ENCODE data around the gene MAP2.

MAP2 gene

DNA sequence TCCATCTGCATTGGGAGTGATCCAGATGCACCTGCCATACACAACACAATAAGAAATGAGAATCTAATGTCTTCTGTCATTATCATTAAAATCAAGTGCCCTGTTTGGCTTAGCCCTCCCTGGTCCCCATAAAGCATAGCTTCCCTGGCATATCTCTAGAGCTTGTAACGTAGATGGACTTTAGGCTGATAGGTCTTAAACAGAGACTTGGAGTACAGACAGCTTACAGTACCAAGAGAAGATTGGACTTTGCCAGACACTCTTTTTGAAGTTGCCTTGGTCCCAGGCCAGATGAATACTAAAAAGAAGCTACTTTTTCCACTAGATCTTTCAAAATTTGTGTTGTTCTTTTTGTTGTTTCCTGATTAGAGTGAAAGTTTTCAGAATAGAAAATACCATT, 261.5 kb downstream of the MAP2 start:
- Histone ChIP-seq H3K9me3 (no peaks in the 10 kb centered on the region), H3K27me3 (no peaks in the 10 kb centered on the region), H3K4me1 (peaks cover 0 to 11% (median 5%) of the 10 kb centered on the region in 4 donors), H3K4me3 (no peak overlapping the region), H3K27ac (no peak overlapping the region), H3K36me3 (peaks cover 0 to 9% (median 0%) of the 10 kb centered on the region in 3 donors)
- TF ChIP-seq, protein P1, sequence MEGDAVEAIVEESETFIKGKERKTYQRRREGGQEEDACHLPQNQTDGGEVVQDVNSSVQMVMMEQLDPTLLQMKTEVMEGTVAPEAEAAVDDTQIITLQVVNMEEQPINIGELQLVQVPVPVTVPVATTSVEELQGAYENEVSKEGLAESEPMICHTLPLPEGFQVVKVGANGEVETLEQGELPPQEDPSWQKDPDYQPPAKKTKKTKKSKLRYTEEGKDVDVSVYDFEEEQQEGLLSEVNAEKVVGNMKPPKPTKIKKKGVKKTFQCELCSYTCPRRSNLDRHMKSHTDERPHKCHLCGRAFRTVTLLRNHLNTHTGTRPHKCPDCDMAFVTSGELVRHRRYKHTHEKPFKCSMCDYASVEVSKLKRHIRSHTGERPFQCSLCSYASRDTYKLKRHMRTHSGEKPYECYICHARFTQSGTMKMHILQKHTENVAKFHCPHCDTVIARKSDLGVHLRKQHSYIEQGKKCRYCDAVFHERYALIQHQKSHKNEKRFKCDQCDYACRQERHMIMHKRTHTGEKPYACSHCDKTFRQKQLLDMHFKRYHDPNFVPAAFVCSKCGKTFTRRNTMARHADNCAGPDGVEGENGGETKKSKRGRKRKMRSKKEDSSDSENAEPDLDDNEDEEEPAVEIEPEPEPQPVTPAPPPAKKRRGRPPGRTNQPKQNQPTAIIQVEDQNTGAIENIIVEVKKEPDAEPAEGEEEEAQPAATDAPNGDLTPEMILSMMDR (IDR thresholded peaks at IDR 0.05): no peak
- no peak for DNase-seq
- intact Hi-C loops (cut with DNase I; ENCODE audit: low total_unique reads): no loop called here

- DNase-seq: no peak
Observed at GRCh38 chr2:209685963-209686362, 262.1 kb downstream of the MAP2 start.

DNA sequence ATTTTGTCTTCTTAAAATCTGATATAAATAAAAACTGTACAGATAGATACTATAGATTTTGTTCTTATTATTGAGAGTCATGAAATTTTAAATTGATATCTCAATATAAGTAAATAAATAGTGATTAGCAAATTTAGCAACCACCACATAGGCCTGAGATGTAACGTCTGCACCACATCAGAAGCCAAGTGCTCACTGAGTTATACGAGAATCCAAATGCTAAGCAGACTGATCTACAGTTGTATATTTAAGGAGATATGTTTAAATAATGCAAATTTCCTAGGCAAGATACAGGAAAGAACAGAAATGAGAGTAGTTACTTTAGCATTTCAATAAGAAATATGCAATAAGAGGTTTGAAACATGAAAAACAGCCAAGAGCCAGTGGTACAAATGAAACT, 262.6 kb downstream of the MAP2 start:
- no peaks in the 10 kb centered on the region for H3K27me3 ChIP-seq
- H3K36me3 ChIP-seq: peaks cover 0 to 5% (median 0%) of the 10 kb centered on the region in 3 donors
- TF ChIP-seq, protein P1 (IDR thresholded peaks at IDR 0.05): no peak
- no peak for DNase-seq
- peaks cover 0 to 11% (median 5%) of the 10 kb centered on the region in 4 donors for H3K4me1 ChIP-seq
- H3K9me3 ChIP-seq: no peaks in the 10 kb centered on the region
- no peak overlapping the region for H3K27ac ChIP-seq
- intact Hi-C loops (cut with DNase I; ENCODE audit: low total_unique reads): no loop called here
- no peak overlapping the region for H3K4me3 ChIP-seq

More at GRCh38 chr2:209685963-209686362, 262.1 kb downstream of the MAP2 start:
- Histone ChIP-seq H3K9me3 (no peaks in the 10 kb centered on the region), H3K4me3 (no peak overlapping the region), H3K36me3 (peaks cover 0 to 9% (median 0%) of the 10 kb centered on the region in 3 donors), H3K4me1 (peaks cover 0 to 11% (median 5%) of the 10 kb centered on the region in 4 donors), H3K27me3 (no peaks in the 10 kb centered on the region), H3K27ac (no peak overlapping the region)
- intact Hi-C loops (cut with DNase I; ENCODE audit: low total_unique reads): no loop called here
- TF ChIP-seq, protein P1 (IDR thresholded peaks at IDR 0.05): no peak

DNA sequence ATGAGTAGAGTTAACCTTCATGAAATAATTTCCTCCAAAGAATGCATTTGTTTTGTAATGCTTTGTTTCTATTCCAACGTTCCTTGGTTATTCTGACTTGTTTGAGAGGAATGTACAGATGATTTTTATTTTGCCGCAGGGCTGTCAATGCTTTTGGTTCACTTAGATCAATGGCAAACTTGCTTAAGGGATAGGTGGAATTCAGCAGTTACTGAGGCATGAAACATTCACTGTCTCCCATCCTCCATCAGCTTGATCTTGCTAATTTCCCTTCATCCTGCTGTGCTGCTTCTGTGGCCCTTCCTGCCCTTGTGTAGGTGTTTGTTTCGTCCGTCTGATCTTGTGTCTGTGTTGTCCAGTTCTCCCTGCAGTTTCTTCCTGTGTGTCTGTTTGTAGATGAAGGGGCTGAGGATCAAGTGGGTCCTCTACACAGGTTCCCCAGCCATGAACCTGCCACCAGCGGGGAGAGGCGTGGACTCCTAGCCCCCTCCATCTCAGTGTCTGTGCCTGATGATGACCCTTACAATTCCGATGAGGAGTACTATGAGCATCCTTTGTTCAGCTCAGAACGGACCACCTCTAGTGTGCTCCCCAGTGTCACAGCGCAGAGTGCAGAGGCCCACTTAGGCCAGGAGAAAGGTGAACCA, 263.6 kb downstream of the MAP2 start:
- TF ChIP-seq, protein P1 (IDR thresholded peaks at IDR 0.05): no peak
- intact Hi-C loops (cut with DNase I; ENCODE audit: low total_unique reads): no loop called here
- Histone ChIP-seq H3K9me3 (no peaks in the 10 kb centered on the region), H3K27me3 (no peaks in the 10 kb centered on the region), H3K27ac (no peak overlapping the region), H3K4me1 (peaks cover 0 to 11% (median 5%) of the 10 kb centered on the region in 4 donors), H3K36me3 (peaks cover 0 to 5% (median 2%) of the 10 kb centered on the region in 3 donors), H3K4me3 (no peak overlapping the region)
- no peak for DNase-seq

DNA sequence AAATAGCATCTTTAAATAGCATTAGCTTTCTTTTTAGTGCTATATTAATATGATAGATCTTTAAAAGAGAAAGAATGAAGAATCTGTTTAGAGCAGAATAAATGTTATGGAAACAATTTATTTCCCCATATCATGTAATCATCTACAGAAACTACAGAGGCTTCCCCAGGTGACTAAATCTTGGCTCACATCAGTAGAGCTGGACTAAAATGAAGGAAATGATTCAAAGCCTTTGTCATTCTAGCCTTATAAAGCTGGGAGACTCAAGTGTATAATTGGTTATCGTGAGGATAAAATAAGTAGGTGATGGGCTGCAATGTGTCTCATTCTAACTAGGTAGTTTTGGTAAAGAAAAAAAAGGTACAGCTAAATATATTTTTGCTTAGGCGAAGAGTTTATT, 264.5 kb downstream of the MAP2 start:
- no peak for DNase-seq
- intact Hi-C loops (cut with DNase I; ENCODE audit: low total_unique reads): no loop called here
- Histone ChIP-seq H3K4me1 (peaks cover 0 to 11% (median 5%) of the 10 kb centered on the region in 4 donors), H3K27me3 (no peaks in the 10 kb centered on the region), H3K4me3 (no peak overlapping the region), H3K9me3 (no peaks in the 10 kb centered on the region), H3K27ac (no peak overlapping the region), H3K36me3 (peaks cover 0 to 6% (median 5%) of the 10 kb centered on the region in 3 donors)
- TF ChIP-seq, protein P1 (IDR thresholded peaks at IDR 0.05): no peak
